Erythroblast (primary cell): ENCODE data around the gene HSF5.

Source experiments
- GATA1 ChIP-seq: IDR thresholded peaks from 2 replicates; pipeline ENCODE4 v1.6.1; 2011; ENCODE audit warnings: low read depth, mild to moderate bottlenecking, control low read depth, low read length, moderate library complexity
- POLR2A ChIP-seq: IDR thresholded peaks from 2 replicates; pipeline ENCODE4 v1.6.1; 2011; ENCODE audit warnings: mild to moderate bottlenecking, low read length

GRCh38 chr17:58436805-58437239, 51.4 kb downstream of the HSF5 start:
- TF ChIP-seq POLR2A (peak; percentile 25), GATA1 (no peak)
